Measurements from ENCODE around the gene MARK2.
A peak's percentile ranks its signal among the peaks of the same experiment; 100 is the strongest.

MARK2 gene

GRCh38 chr11:63915961-63916836 lies 77.3 kb downstream of the MARK2 start:
- peak overlapping the region; percentile 80 to 86 for H3K4me3 Mint-ChIP-seq
- no peaks in the 10 kb centered on the region for H3K27me3 Mint-ChIP-seq
- H3K36me3 Mint-ChIP-seq (ENCODE audit: insufficient read depth): no peaks in the 10 kb centered on the region
- DNase-seq (peak; percentile 20 to 29 (median 27)), ATAC-seq (replicated peaks) (peak; percentile 39)
- peak overlapping the region; percentile 46 to 56 for H3K27ac Mint-ChIP-seq
- peaks cover 11 to 23% of the 10 kb centered on the region in 2 donors for H3K4me1 Mint-ChIP-seq (ENCODE audit: low read depth in 2 of 2)
- H3K9me3 Mint-ChIP-seq: no peaks in the 10 kb centered on the region

- Mint-ChIP-seq H3K9me3 (no peaks in the 10 kb centered on the region), H3K36me3 (ENCODE audit: insufficient read depth) (no peaks in the 10 kb centered on the region), H3K27ac (peak within 1 kb of the TSS; percentile 46 to 56), H3K27me3 (no peaks in the 10 kb centered on the region), H3K4me1 (ENCODE audit: low read depth in 2 of 2) (peaks cover 11 to 23% of the 10 kb centered on the region in 2 donors), H3K4me3 (peak within 1 kb of the TSS; percentile 80 to 86)
- peak; percentile 43 to 47 (median 43) for DNase-seq
- peak; percentile 74 for ATAC-seq (replicated peaks)
These were observed 78.2 kb downstream of the MARK2 start, which contains the start of gene RCOR2 for GRCh38 chr11:63916837-63917691. Gene RCOR2, minus strand, starts transcription at chr11:63917164. Its CDS starts 708 bp downstream, at chr11:63916456.

- H3K36me3 Mint-ChIP-seq (ENCODE audit: insufficient read depth): no peaks in the 10 kb centered on the region
- peak overlapping the region in 1 of 2 donors; percentile 90 for H3K27ac Mint-ChIP-seq
- ATAC-seq (replicated peaks): peak; percentile 58
- H3K4me1 Mint-ChIP-seq (ENCODE audit: low read depth in 2 of 2): peaks cover 11 to 18% of the 10 kb centered on the region in 2 donors
- DNase-seq: peak; percentile 26 to 33 (median 32)
- H3K9me3 Mint-ChIP-seq: no peaks in the 10 kb centered on the region
- peak overlapping the region; percentile 75 to 83 for H3K4me3 Mint-ChIP-seq
- no peaks in the 10 kb centered on the region for H3K27me3 Mint-ChIP-seq
These were observed 79.0 kb downstream of the MARK2 start for GRCh38 chr11:63917692-63918506.

DNA sequence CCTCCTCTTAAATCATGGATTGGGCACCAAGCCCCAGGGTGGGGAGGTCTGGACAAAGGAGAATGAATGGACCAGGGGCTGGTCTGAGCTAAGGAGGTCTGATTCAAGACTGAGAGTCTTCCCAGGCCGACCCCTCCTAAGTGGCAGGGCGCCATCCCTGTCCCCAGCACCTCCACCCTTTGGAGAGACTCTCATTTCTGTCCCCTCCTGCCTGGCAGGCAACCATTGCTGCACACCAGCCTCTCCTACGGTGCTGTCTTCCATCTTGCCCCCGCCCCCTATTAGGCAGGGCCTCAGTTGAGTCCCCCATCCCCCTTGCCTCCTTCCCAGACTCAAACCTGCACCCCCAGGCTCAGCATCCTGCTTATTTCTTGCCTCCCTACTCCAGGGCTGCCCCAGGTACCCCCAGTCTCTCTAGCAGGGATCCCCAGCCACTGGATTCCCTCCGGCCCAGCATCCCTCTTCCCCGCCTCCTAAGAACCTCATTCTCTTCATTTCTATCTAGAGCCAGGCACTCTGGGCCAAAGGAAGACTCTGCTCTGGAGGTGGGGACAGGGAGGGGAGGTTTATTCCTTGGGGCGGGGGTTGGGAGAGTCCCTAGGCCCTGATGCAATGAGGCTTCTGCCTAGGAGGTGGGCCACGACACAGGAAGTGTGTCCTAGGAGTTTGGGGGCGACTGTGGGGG lies 79.7 kb downstream of the MARK2 start:
- ATAC-seq (replicated peaks) (no peak), DNase-seq (no peak)
- peak overlapping the region; percentile 73 for H3K4me3 Mint-ChIP-seq
- no peaks in the 10 kb centered on the region for H3K9me3 Mint-ChIP-seq
- peaks cover 11 to 18% of the 10 kb centered on the region in 2 donors for H3K4me1 Mint-ChIP-seq (ENCODE audit: low read depth in 2 of 2)
- H3K27me3 Mint-ChIP-seq: no peaks in the 10 kb centered on the region
- H3K36me3 Mint-ChIP-seq (ENCODE audit: insufficient read depth): no peaks in the 10 kb centered on the region
- peak overlapping the region; percentile 64 to 90 for H3K27ac Mint-ChIP-seq

DNA sequence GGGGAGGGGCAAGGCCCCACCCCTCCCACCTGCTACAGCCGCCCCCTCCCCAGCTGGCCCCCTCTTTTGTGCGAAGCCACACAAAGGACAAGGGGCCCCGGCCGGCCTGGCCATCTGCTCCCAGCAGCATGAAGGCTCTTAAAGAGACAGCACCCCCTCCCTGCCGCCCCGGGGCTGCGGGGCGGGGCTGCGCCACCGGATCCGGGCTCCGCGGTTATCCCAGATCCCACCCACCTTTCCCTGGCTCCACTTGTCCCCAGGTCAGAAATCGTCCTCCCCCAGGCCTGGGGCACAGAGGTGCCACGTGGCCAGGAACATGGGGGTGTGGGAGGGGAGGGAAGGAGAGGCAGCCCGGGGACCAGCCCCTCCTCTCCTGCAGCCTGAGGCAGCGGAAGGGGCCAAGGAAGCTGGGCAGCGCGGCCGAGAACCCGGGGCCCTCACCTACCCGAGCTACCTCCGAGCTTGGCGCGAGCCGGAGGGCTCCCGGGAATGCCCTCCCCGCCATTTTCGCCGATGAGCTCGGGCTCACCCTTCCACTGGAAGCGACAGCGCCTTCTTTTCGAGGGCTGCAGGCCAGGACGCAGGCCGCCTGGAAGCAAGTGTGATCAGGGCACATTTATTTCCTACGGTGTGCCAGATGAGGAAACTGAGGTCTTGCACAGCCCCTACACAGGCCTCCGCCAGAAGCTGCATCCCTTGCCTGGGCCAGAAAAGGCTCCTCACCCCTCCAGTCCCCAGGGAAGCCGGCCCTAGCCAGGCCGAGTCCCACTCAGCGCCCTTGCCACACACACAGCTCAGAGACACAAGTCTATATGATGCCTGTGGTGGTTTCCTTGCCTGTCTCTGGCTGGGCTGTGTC lies 80.6 kb downstream of the MARK2 start:
- Mint-ChIP-seq H3K27ac (peak overlapping the region in 1 of 2 donors; percentile 8), H3K36me3 (ENCODE audit: insufficient read depth) (no peaks in the 10 kb centered on the region), H3K9me3 (no peaks in the 10 kb centered on the region), H3K4me3 (no peak overlapping the region), H3K27me3 (no peaks in the 10 kb centered on the region), H3K4me1 (ENCODE audit: low read depth in 2 of 2) (peaks cover 11 to 16% of the 10 kb centered on the region in 2 donors)
- ATAC-seq (replicated peaks) (no peak), DNase-seq (no peak)

- ATAC-seq (replicated peaks) (no peak), DNase-seq (no peak)
- no peaks in the 10 kb centered on the region for H3K27me3 Mint-ChIP-seq
- H3K4me1 Mint-ChIP-seq (ENCODE audit: low read depth in 2 of 2): peaks cover 11 to 13% of the 10 kb centered on the region in 2 donors
- peak overlapping the region in 1 of 2 donors; percentile 8 for H3K27ac Mint-ChIP-seq
- H3K4me3 Mint-ChIP-seq: no peak overlapping the region
- no peaks in the 10 kb centered on the region for H3K36me3 Mint-ChIP-seq (ENCODE audit: insufficient read depth)
- H3K9me3 Mint-ChIP-seq: no peaks in the 10 kb centered on the region
These were observed 81.4 kb downstream of the MARK2 start for GRCh38 chr11:63920126-63920938.

DNA sequence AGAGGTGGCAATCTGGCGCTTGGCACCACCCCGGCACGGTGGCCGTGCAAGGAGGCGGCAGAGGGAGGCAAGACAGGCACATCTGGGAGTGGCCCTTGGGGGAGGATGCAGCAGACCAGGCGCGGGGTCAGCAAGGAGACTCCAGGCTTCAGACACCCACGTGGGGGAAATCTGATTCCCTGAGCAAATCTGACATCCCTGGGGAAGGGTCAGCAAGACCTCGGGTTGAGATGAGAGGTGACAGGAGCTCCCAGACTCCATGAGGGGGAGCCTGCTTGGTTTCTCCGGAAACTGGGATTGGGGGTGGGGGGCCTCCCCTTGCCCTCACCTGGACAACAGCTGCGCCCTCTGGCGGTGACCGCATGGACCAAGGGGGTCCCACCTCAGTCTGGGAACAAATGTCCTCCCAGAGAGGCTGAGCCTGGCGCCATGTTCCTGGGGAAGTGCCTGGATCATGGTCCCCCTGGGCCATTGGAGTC lies 82.1 kb downstream of the MARK2 start:
- no peaks in the 10 kb centered on the region for H3K36me3 Mint-ChIP-seq (ENCODE audit: insufficient read depth)
- no peaks in the 10 kb centered on the region for H3K27me3 Mint-ChIP-seq

GRCh38 chr11:63922673-63923192 lies 83.8 kb downstream of the MARK2 start:
- no peak for DNase-seq
- H3K27me3 Mint-ChIP-seq: no peaks in the 10 kb centered on the region
- peaks cover 4 to 5% of the 10 kb centered on the region in 2 donors for H3K4me1 Mint-ChIP-seq (ENCODE audit: low read depth in 2 of 2)
- no peaks in the 10 kb centered on the region for H3K9me3 Mint-ChIP-seq
- no peak overlapping the region for H3K27ac Mint-ChIP-seq
- no peak overlapping the region for H3K4me3 Mint-ChIP-seq
- ATAC-seq (replicated peaks): no peak
- no peaks in the 10 kb centered on the region for H3K36me3 Mint-ChIP-seq (ENCODE audit: insufficient read depth)

More for the DNA sequence above, 82.1 kb downstream of the MARK2 start:
- Mint-ChIP-seq H3K4me1 (ENCODE audit: low read depth in 2 of 2) (peaks cover 11 to 13% of the 10 kb centered on the region in 2 donors), H3K27ac (no peak overlapping the region), H3K9me3 (no peaks in the 10 kb centered on the region), H3K4me3 (no peak overlapping the region)
- DNase-seq (peak in 1 of 3 experiments; percentile 18), ATAC-seq (replicated peaks) (no peak)

DNA sequence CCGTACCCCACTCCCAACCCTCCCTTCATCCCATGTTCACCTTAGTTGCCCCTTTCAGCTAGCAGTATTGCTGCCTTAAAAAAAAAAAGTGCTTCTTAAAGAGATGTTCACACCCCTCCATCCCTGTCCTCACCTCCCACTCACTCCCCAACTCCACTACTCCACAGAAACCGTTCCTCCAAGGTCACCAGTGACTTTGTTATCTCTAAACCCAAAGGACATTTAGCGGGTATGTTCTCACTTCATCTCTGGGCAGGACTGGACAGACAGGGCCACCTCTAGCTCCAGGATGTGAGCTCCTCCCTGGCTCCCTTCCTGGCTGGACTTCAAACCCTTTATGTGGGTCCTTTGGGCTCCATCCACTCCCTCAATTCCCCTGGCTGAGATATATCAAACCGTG lies 84.4 kb downstream of the MARK2 start:
- H3K36me3 Mint-ChIP-seq (ENCODE audit: insufficient read depth): no peaks in the 10 kb centered on the region
- no peak overlapping the region for H3K27ac Mint-ChIP-seq
- H3K27me3 Mint-ChIP-seq: no peaks in the 10 kb centered on the region
- ATAC-seq (replicated peaks) (no peak), DNase-seq (no peak)
- no peaks in the 10 kb centered on the region for H3K9me3 Mint-ChIP-seq
- H3K4me1 Mint-ChIP-seq (ENCODE audit: low read depth in 2 of 2): peaks cover 4 to 5% of the 10 kb centered on the region in 2 donors
- H3K4me3 Mint-ChIP-seq: no peak overlapping the region

GRCh38 chr11:63929616-63930015 lies 90.7 kb downstream of the MARK2 start:
- Mint-ChIP-seq H3K27me3 (no peaks in the 10 kb centered on the region), H3K4me3 (no peak overlapping the region), H3K36me3 (ENCODE audit: insufficient read depth) (no peaks in the 10 kb centered on the region), H3K27ac (no peak overlapping the region), H3K9me3 (no peaks in the 10 kb centered on the region), H3K4me1 (ENCODE audit: low read depth in 2 of 2) (no peaks in the 10 kb centered on the region)
- DNase-seq (no peak), ATAC-seq (replicated peaks) (no peak)

DNA sequence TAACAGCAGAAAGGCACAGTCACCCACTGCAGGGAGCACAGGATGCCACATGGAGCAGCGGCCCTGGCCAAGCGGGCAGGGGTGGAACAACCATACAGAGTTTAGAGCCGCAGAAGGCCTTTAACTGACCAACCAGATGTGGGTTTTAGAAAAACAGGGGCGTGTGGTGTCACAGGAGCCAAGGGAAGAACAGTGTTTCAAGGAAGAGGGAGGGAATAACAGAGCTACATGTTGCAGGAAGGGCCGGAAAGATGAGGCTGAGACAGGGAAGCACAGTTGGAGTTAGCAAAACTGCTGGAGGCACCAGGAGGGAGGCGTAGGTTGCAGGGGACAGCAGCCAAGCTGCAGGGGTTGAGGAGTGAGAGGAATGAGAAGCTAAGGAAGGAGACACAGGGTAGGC lies 92.1 kb downstream of the MARK2 start:
- no peak overlapping the region for H3K4me3 Mint-ChIP-seq
- no peaks in the 10 kb centered on the region for H3K9me3 Mint-ChIP-seq
- no peak overlapping the region for H3K27ac Mint-ChIP-seq
- ATAC-seq (replicated peaks) (no peak), DNase-seq (no peak)
- no peaks in the 10 kb centered on the region for H3K4me1 Mint-ChIP-seq (ENCODE audit: low read depth in 2 of 2)
- H3K27me3 Mint-ChIP-seq: no peaks in the 10 kb centered on the region
- no peaks in the 10 kb centered on the region for H3K36me3 Mint-ChIP-seq (ENCODE audit: insufficient read depth)
